ENCODE results near the gene TDRKH.

TDRKH gene

GRCh38 chr1:151816548-151817352 is 26.4 kb upstream of the TDRKH start:
- Mint-ChIP-seq H3K27ac (no peak overlapping the region), H3K27me3 (ENCODE audit: low read depth) (no peaks in the 10 kb centered on the region), H3K4me3 (no peak overlapping the region), H3K4me1 (ENCODE audit: low read depth) (peaks cover 27% of the 10 kb centered on the region), H3K9me3 (no peaks in the 10 kb centered on the region), H3K36me3 (ENCODE audit: low read depth) (no peaks in the 10 kb centered on the region)
- DNase-seq (ENCODE audit: low spot score) = no peak

GRCh38 chr1:151815716-151816327 is 25.5 kb upstream of the TDRKH start:
- no peaks in the 10 kb centered on the region for H3K36me3 Mint-ChIP-seq (ENCODE audit: low read depth)
- peaks cover 20% of the 10 kb centered on the region for H3K4me1 Mint-ChIP-seq (ENCODE audit: low read depth)
- no peak for DNase-seq (ENCODE audit: low spot score)
- H3K27me3 Mint-ChIP-seq (ENCODE audit: low read depth) = no peaks in the 10 kb centered on the region
- no peaks in the 10 kb centered on the region for H3K9me3 Mint-ChIP-seq
- H3K4me3 Mint-ChIP-seq = peak overlapping the region; percentile 39
- H3K27ac Mint-ChIP-seq = peak overlapping the region; percentile 1

- H3K36me3 Mint-ChIP-seq (ENCODE audit: low read depth) = no peaks in the 10 kb centered on the region
- H3K4me3 Mint-ChIP-seq = no peak overlapping the region
- H3K9me3 Mint-ChIP-seq = no peaks in the 10 kb centered on the region
- no peak overlapping the region for H3K27ac Mint-ChIP-seq
- H3K27me3 Mint-ChIP-seq (ENCODE audit: low read depth) = no peaks in the 10 kb centered on the region
- peaks cover 15% of the 10 kb centered on the region for H3K4me1 Mint-ChIP-seq (ENCODE audit: low read depth)
- no peak for DNase-seq (ENCODE audit: low spot score)
Measured at GRCh38 chr1:151814971-151815545, 24.8 kb upstream of the TDRKH start.

GRCh38 chr1:151814426-151814825 is 24.1 kb upstream of the TDRKH start:
- H3K4me1 Mint-ChIP-seq (ENCODE audit: low read depth) = peaks cover 15% of the 10 kb centered on the region
- H3K36me3 Mint-ChIP-seq (ENCODE audit: low read depth) = no peaks in the 10 kb centered on the region
- no peaks in the 10 kb centered on the region for H3K27me3 Mint-ChIP-seq (ENCODE audit: low read depth)
- H3K4me3 Mint-ChIP-seq = no peak overlapping the region
- no peak for DNase-seq (ENCODE audit: low spot score)
- H3K9me3 Mint-ChIP-seq = no peaks in the 10 kb centered on the region
- no peak overlapping the region for H3K27ac Mint-ChIP-seq

GRCh38 chr1:151813271-151813977 is 23.1 kb upstream of the TDRKH start:
- H3K27me3 Mint-ChIP-seq (ENCODE audit: low read depth) = no peaks in the 10 kb centered on the region
- H3K9me3 Mint-ChIP-seq = no peaks in the 10 kb centered on the region
- DNase-seq (ENCODE audit: low spot score) = no peak
- no peak overlapping the region for H3K27ac Mint-ChIP-seq
- H3K4me1 Mint-ChIP-seq (ENCODE audit: low read depth) = peaks cover 15% of the 10 kb centered on the region
- no peaks in the 10 kb centered on the region for H3K36me3 Mint-ChIP-seq (ENCODE audit: low read depth)
- no peak overlapping the region for H3K4me3 Mint-ChIP-seq

- no peak for DNase-seq (ENCODE audit: low spot score)
- no peaks in the 10 kb centered on the region for H3K36me3 Mint-ChIP-seq (ENCODE audit: low read depth)
- H3K27me3 Mint-ChIP-seq (ENCODE audit: low read depth) = peaks cover 5% of the 10 kb centered on the region
- peaks cover 10% of the 10 kb centered on the region for H3K4me1 Mint-ChIP-seq (ENCODE audit: low read depth)
- H3K9me3 Mint-ChIP-seq = no peaks in the 10 kb centered on the region
- H3K4me3 Mint-ChIP-seq = no peak overlapping the region
- H3K27ac Mint-ChIP-seq = no peak overlapping the region
Measured at GRCh38 chr1:151811181-151811580, 20.9 kb upstream of the TDRKH start.

- Mint-ChIP-seq H3K27ac (no peak overlapping the region), H3K27me3 (ENCODE audit: low read depth) (peaks cover 5% of the 10 kb centered on the region), H3K36me3 (ENCODE audit: low read depth) (no peaks in the 10 kb centered on the region), H3K4me3 (no peak overlapping the region), H3K9me3 (no peaks in the 10 kb centered on the region), H3K4me1 (ENCODE audit: low read depth) (peaks cover 3% of the 10 kb centered on the region)
- no peak for DNase-seq (ENCODE audit: low spot score)
Measured at GRCh38 chr1:151809985-151810556, 19.8 kb upstream of the TDRKH start.

GRCh38 chr1:151809290-151809984 is 19.1 kb upstream of the TDRKH start:
- Mint-ChIP-seq H3K27ac (no peak overlapping the region), H3K4me3 (no peak overlapping the region), H3K9me3 (no peaks in the 10 kb centered on the region), H3K27me3 (ENCODE audit: low read depth) (peaks cover 5% of the 10 kb centered on the region), H3K4me1 (ENCODE audit: low read depth) (peaks cover 3% of the 10 kb centered on the region), H3K36me3 (ENCODE audit: low read depth) (no peaks in the 10 kb centered on the region)
- no peak for DNase-seq (ENCODE audit: low spot score)

- H3K36me3 Mint-ChIP-seq (ENCODE audit: low read depth) = no peaks in the 10 kb centered on the region
- DNase-seq (ENCODE audit: low spot score) = no peak
- H3K27ac Mint-ChIP-seq = no peak overlapping the region
- peaks cover 2% of the 10 kb centered on the region for H3K4me1 Mint-ChIP-seq (ENCODE audit: low read depth)
- H3K9me3 Mint-ChIP-seq = no peaks in the 10 kb centered on the region
- no peak overlapping the region for H3K4me3 Mint-ChIP-seq
- H3K27me3 Mint-ChIP-seq (ENCODE audit: low read depth) = peaks cover 8% of the 10 kb centered on the region
Measured at GRCh38 chr1:151807766-151808165, 17.5 kb upstream of the TDRKH start.

GRCh38 chr1:151807131-151807530 is 16.8 kb upstream of the TDRKH start:
- Mint-ChIP-seq H3K9me3 (no peaks in the 10 kb centered on the region), H3K27ac (no peak overlapping the region), H3K27me3 (ENCODE audit: low read depth) (peaks cover 8% of the 10 kb centered on the region), H3K4me3 (no peak overlapping the region), H3K4me1 (ENCODE audit: low read depth) (no peaks in the 10 kb centered on the region), H3K36me3 (ENCODE audit: low read depth) (no peaks in the 10 kb centered on the region)
- DNase-seq (ENCODE audit: low spot score) = no peak

GRCh38 chr1:151806170-151806569 is 15.9 kb upstream of the TDRKH start:
- H3K9me3 Mint-ChIP-seq = no peaks in the 10 kb centered on the region
- no peak for DNase-seq (ENCODE audit: low spot score)
- H3K27me3 Mint-ChIP-seq (ENCODE audit: low read depth) = peaks cover 8% of the 10 kb centered on the region
- H3K4me1 Mint-ChIP-seq (ENCODE audit: low read depth) = no peaks in the 10 kb centered on the region
- H3K4me3 Mint-ChIP-seq = no peak overlapping the region
- H3K27ac Mint-ChIP-seq = no peak overlapping the region
- no peaks in the 10 kb centered on the region for H3K36me3 Mint-ChIP-seq (ENCODE audit: low read depth)

- DNase-seq (ENCODE audit: low spot score) = no peak
- H3K9me3 Mint-ChIP-seq = no peaks in the 10 kb centered on the region
- H3K27ac Mint-ChIP-seq = no peak within 1 kb of the TSS
- H3K27me3 Mint-ChIP-seq (ENCODE audit: low read depth) = peaks cover 13% of the 10 kb centered on the region
- H3K4me1 Mint-ChIP-seq (ENCODE audit: low read depth) = no peaks in the 10 kb centered on the region
- no peak within 1 kb of the TSS for H3K4me3 Mint-ChIP-seq
- no peaks in the 10 kb centered on the region for H3K36me3 Mint-ChIP-seq (ENCODE audit: low read depth)
Measured at GRCh38 chr1:151805066-151805820, 14.9 kb upstream of the TDRKH start, which contains the start of gene LINGO4. Gene LINGO4, minus strand, starts transcription at chr1:151805419. Its CDS starts 2,715 bp downstream, at chr1:151802704.

- Mint-ChIP-seq H3K4me3 (no peak overlapping the region), H3K9me3 (no peaks in the 10 kb centered on the region), H3K27me3 (ENCODE audit: low read depth) (peaks cover 19% of the 10 kb centered on the region), H3K27ac (no peak overlapping the region), H3K4me1 (ENCODE audit: low read depth) (no peaks in the 10 kb centered on the region), H3K36me3 (ENCODE audit: low read depth) (no peaks in the 10 kb centered on the region)
- DNase-seq (ENCODE audit: low spot score) = no peak
Measured at GRCh38 chr1:151803915-151804314, 13.6 kb upstream of the TDRKH start.

All from T-helper 2 cell treated with Interferon-gamma antibody and Interleukin-4, amounts not matched to agents 5 μg/mL and 100 μg/mL, for 36 hours (primary cell).